Astrocyte (in vitro differentiated cells and primary cell): ENCODE measurements around the gene NUCKS1.

Source experiments
- CTCF ChIP-seq: IDR thresholded peaks from 2 replicates; pipeline ENCODE4 v1.5.1; 2011; ENCODE audit warnings: low read depth, mild to moderate bottlenecking, inconsistent platforms, low read length, moderate library complexity; ENCODE audit not compliant: insufficient read depth
- EZH2 ChIP-seq: IDR thresholded peaks from 2 replicates; pipeline ENCODE4 v1.6.1; 2012; ENCODE audit warnings: mild to moderate bottlenecking, low read length, inconsistent platforms; ENCODE audit not compliant: insufficient read depth

DNA sequence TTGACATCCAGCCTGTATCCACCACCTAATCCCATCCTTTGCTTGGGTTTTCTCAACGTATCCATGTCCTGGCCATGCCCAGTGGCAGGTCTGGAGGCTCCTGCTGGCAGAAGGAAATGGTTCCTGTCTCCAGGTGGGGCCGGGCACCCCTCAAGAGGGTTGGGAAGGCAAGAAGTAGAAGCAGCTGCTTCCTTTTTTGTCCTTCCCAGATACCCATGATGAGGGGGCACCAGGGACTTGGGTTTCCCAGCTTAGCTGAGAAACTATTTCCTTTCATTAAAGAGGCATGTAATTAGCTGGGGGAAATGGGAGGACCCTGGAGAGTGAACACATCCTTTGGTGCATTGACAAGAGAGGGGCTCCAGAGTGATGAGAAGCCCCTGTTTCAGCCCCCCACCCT lies 48.6 kb downstream of the NUCKS1 start:
- TF ChIP-seq CTCF (no peak), EZH2 (no peak)
